Measurements from ENCODE around the gene GP5.

Gene GP5

DNA sequence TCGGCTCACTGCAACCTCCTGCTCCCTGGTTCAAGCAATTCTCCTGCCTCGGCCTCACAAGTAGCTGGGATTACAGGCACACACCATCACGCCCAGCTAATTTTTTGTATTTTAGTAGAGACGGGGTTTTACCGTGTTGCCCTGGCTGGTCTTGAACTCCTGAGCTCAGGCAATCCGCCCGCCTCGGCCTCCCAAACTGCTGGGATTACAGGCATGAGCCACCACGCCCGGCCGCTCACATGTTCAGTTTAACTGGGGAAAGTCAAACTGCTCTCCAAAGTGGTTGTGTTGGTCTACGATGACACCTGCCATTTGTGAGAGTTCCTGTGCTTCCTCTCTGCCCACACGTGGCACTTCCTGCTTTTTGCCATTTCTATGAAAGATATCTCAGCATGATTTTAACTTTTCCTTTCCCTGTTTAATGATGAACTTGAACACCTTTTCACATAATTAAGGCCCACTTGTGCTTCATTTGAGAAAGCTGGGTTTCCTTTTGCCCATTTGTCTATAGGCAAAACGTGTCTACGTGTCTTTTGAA is 877 bp upstream of the GP5 start:
- Histone ChIP-seq H3K4me3 (ENCODE audit: low read depth in 1 of 2, low read length in 2 of 2) (no peak overlapping the region), H3K36me3 (ENCODE audit: insufficient read depth, low read length) (peaks cover 10% of the 10 kb centered on the region; the same call in 1 of the 2 replicates), H3K27ac (ENCODE audit: low read length) (no peak overlapping the region), H4K20me1 (ENCODE audit: insufficient read depth, low read length) (no peaks in the 10 kb centered on the region), H3K9me3 (ENCODE audit: insufficient read depth, low read length, severe bottlenecking) (peaks cover 3% of the 10 kb centered on the region), H3K4me1 (ENCODE audit: insufficient read depth, low read length) (peaks cover 52% of the 10 kb centered on the region), H3K9ac (ENCODE audit: low read depth, low read length) (no peak overlapping the region), H3K79me2 (ENCODE audit: insufficient read depth, low read length) (no peaks in the 10 kb centered on the region), H2AFZ (ENCODE audit: low read depth, low read length) (no peak overlapping the region), H3K4me2 (ENCODE audit: insufficient read depth, low read length) (no peak overlapping the region), H3K27me3 (ENCODE audit: insufficient read depth, low read length, poor library complexity) (peaks cover 5% of the 10 kb centered on the region)
- TF ChIP-seq, protein P1, sequence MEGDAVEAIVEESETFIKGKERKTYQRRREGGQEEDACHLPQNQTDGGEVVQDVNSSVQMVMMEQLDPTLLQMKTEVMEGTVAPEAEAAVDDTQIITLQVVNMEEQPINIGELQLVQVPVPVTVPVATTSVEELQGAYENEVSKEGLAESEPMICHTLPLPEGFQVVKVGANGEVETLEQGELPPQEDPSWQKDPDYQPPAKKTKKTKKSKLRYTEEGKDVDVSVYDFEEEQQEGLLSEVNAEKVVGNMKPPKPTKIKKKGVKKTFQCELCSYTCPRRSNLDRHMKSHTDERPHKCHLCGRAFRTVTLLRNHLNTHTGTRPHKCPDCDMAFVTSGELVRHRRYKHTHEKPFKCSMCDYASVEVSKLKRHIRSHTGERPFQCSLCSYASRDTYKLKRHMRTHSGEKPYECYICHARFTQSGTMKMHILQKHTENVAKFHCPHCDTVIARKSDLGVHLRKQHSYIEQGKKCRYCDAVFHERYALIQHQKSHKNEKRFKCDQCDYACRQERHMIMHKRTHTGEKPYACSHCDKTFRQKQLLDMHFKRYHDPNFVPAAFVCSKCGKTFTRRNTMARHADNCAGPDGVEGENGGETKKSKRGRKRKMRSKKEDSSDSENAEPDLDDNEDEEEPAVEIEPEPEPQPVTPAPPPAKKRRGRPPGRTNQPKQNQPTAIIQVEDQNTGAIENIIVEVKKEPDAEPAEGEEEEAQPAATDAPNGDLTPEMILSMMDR (IDR thresholded peaks at IDR 0.05; ENCODE audit: borderline replicate concordance, extremely low read depth, low read length, poor library complexity, severe bottlenecking) = no peak
- TF ChIP-seq EZH2 (IDR thresholded peaks at IDR 0.05; ENCODE audit: borderline replicate concordance, low read depth, low read length, severe bottlenecking) = no peak
- DNase-seq (peak; percentile 37), ATAC-seq (ENCODE audit: insufficient read depth, low read depth) (no peak)

DNA sequence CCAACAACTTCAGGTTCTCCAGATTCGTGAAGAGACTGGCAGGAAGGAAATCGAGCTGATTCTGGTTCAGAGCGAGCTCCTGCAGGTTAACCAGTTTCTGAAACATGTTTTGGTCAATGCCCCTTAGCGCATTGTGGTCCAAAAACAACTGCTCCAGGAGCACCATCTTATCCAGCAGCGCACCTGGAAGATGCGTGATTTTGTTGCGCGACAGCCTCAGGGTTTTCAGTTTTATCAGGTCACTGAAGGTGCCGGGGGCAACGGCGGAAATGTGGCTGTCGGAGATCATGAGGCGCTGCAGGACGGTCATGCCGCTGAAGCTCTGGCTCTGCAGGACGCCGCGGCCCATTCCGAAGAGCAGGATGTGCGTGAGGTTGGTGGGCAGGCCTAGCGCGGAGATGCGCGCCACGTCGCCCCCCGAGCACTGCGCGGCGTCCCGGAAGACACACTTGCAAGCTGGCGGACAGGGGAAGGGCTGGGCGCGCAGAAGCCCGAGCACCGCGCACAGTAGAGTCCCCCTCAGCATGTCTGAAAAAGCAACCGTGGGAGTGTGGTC is 1.2 kb downstream of the GP5 start:
- ATAC-seq (ENCODE audit: insufficient read depth, low read depth) (no peak), DNase-seq (peak; percentile 57)
- H4K20me1 ChIP-seq (ENCODE audit: insufficient read depth, low read length) = no peaks in the 10 kb centered on the region
- no peaks in the 10 kb centered on the region for H3K79me2 ChIP-seq (ENCODE audit: insufficient read depth, low read length)
- peak overlapping the region; percentile 30 for H3K9ac ChIP-seq (ENCODE audit: low read depth, low read length)
- H2AFZ ChIP-seq (ENCODE audit: low read depth, low read length) = peak overlapping the region; percentile 51
- H3K9me3 ChIP-seq (ENCODE audit: insufficient read depth, low read length, severe bottlenecking) = peaks cover 3% of the 10 kb centered on the region
- H3K4me2 ChIP-seq (ENCODE audit: insufficient read depth, low read length) = peak overlapping the region; percentile 67
- peak overlapping the region in 1 of 2 experiments; percentile 50; a peak in 2 of 4 replicates for H3K4me3 ChIP-seq (ENCODE audit: low read depth in 1 of 2, low read length in 2 of 2)
- peak overlapping the region; percentile 78 for H3K27ac ChIP-seq (ENCODE audit: low read length)
- H3K36me3 ChIP-seq (ENCODE audit: insufficient read depth, low read length) = no peaks in the 10 kb centered on the region
- peaks cover 58% of the 10 kb centered on the region for H3K4me1 ChIP-seq (ENCODE audit: insufficient read depth, low read length)
- TF ChIP-seq EZH2 (IDR thresholded peaks at IDR 0.05; ENCODE audit: borderline replicate concordance, low read depth, low read length, severe bottlenecking) = no peak
- TF ChIP-seq, protein P1 (IDR thresholded peaks at IDR 0.05; ENCODE audit: borderline replicate concordance, extremely low read depth, low read length, poor library complexity, severe bottlenecking) = no peak
- peaks cover 5% of the 10 kb centered on the region for H3K27me3 ChIP-seq (ENCODE audit: insufficient read depth, low read length, poor library complexity)

DNA sequence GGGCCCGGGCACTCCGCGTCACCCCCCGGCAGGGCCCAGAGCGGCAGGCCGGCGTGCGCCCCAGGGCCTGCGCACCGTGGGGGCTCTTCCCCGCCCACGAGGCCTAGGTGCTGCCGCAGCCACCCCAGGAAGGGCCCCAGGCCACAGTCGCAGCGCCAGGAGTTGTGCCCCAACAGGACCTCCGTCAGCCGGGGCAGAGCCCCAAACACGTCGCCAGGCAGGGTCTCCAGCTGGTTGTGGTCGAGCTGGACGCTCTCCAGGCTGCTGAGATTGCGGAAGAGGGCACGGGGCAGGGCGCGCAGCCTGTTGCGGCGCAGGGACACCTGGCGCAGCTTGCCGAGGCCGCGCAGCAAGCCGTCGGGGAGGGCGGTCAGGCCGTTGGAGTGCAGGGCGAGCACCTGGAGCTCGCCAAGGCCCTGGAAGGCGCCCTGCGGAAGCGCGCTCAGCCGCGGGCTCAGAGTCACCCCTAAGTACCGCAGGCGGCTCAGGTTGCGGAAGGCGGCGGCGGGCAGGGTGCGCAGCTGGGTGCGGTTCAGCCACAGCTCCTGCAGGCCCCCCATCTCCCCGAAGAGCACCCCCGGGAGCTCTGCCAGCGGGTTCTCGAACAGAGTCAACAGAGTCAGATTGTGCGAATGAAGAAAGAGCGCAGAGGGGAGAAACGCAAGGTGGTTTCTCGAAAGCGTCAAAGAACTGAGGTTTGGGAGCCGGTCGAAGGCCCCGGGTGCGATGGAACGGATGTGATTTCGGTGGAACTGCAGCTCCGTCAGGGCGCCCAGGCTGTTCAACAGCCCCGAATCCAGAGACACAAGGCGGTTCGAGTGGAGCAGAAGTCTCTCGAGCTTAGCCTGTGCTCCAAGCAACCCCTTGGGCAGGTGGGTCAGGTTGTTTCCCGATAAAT is 2.0 kb downstream of the GP5 start:
- H3K36me3 ChIP-seq (ENCODE audit: insufficient read depth, low read length) = no peaks in the 10 kb centered on the region
- TF ChIP-seq, protein P1 (IDR thresholded peaks at IDR 0.05; ENCODE audit: borderline replicate concordance, extremely low read depth, low read length, poor library complexity, severe bottlenecking) = no peak
- no peak for TF ChIP-seq EZH2 (IDR thresholded peaks at IDR 0.05; ENCODE audit: borderline replicate concordance, low read depth, low read length, severe bottlenecking)
- peak overlapping the region; percentile 35 for H3K9ac ChIP-seq (ENCODE audit: low read depth, low read length)
- H2AFZ ChIP-seq (ENCODE audit: low read depth, low read length) = peak overlapping the region; percentile 51
- no peaks in the 10 kb centered on the region for H4K20me1 ChIP-seq (ENCODE audit: insufficient read depth, low read length)
- H3K9me3 ChIP-seq (ENCODE audit: insufficient read depth, low read length, severe bottlenecking) = peaks cover 6% of the 10 kb centered on the region
- peak overlapping the region; percentile 78 for H3K27ac ChIP-seq (ENCODE audit: low read length)
- H3K27me3 ChIP-seq (ENCODE audit: insufficient read depth, low read length, poor library complexity) = peaks cover 5% of the 10 kb centered on the region
- peak overlapping the region in 1 of 2 experiments; percentile 50; a peak in 2 of 4 replicates for H3K4me3 ChIP-seq (ENCODE audit: low read depth in 1 of 2, low read length in 2 of 2)
- peaks cover 58% of the 10 kb centered on the region for H3K4me1 ChIP-seq (ENCODE audit: insufficient read depth, low read length)
- H3K79me2 ChIP-seq (ENCODE audit: insufficient read depth, low read length) = no peaks in the 10 kb centered on the region
- DNase-seq (peak; percentile 94), ATAC-seq (ENCODE audit: insufficient read depth, low read depth) (peak; percentile 79)
- H3K4me2 ChIP-seq (ENCODE audit: insufficient read depth, low read length) = peak overlapping the region; percentile 67
